ENCODE measurements around the gene FAM3A.

FAM3A gene

DNA sequence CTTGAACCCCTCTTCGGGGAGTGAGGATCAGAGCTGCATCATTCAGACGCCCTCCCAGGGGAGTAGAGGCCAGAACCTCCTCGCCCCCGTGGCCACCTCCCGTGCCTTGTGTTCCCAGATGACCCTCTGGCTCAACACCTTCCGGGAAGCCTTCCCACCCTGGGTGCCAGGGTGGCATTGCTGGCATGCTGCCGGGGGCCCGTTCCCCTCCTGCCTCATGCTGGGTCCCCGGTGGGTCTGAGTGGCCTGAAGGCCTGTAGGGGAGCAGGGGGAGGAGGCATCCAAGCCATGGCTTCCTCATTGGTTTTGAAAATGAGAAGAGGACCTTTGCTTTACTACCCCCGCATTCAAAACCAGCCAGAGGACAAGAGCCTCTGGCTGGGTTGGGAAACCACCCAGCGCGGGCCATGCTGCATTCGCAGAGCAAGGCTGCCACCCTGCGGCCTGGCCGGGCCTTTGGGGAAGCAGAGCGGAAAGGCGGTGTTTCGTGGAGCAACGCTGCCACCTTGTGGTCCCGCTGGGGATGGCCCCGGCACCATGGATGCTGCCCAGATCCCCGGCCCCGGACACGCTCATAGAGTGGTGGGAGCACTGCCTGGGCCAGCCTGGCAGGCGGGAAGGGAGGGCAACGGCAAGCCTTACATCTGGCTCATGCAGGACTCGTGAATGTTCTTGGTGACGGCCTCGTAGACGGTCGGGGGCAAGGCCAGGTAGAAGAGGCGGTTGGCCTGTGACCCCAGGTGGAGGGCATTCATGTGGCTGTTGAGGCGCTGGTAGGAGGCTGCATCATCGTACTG, 18.7 kb upstream of the FAM3A start:
- DNase-seq (ENCODE audit: low read depth in 2 of 2): peak; percentile 79 to 87

GRCh38 chrX:154532690-154533089, 16.7 kb upstream of the FAM3A start:
- DNase-seq (ENCODE audit: low read depth in 2 of 2): no peak

DNA sequence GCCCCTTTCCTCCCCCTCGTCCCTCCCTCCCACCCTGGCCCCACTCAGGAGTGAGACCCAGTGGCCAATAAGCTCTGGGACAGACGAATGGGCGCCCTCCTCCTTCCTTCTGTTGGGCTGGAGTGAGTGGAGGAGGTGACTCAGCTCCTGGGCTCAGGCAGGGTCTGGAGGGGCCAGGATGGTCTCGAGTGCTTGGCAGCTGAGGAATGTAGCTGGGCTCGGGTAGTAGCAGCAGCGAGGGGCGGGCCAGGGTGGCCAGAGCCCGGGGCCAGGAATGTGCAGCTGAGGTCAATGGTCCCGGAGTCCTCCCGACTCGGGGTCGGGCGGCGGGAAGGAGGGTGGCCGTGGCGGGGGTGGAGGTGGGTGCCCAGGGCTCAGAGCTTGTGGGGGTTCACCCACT, 15.6 kb upstream of the FAM3A start:
- DNase-seq (ENCODE audit: low read depth in 2 of 2): no peak

DNA sequence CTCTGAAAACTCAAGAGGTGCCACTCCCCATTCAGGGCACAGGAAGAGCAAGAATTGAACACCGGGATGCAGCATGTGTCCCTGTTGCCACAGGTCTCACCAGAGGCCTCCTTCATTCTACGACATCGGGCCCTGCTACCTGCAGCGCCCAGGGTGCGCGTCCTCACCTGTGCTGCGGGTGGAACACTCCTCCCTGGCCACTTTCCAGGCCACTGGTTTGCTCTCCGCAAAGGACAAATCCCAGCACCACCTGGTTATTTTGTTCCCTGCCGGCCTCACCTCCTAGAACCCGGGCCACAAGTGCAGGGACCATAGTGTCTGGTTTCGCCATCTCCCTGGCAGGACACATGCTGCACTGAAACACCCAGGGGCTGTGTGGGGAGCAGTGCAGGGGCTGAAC, 14.3 kb upstream of the FAM3A start:
- DNase-seq (ENCODE audit: low read depth in 2 of 2): no peak

- no peak for DNase-seq (ENCODE audit: low read depth in 2 of 2)
Observed at GRCh38 chrX:154529206-154529612, 13.2 kb upstream of the FAM3A start.

GRCh38 chrX:154526901-154527675, 11.1 kb upstream of the FAM3A start:
- DNase-seq (ENCODE audit: low read depth in 2 of 2): peak; percentile 40 to 56

DNA sequence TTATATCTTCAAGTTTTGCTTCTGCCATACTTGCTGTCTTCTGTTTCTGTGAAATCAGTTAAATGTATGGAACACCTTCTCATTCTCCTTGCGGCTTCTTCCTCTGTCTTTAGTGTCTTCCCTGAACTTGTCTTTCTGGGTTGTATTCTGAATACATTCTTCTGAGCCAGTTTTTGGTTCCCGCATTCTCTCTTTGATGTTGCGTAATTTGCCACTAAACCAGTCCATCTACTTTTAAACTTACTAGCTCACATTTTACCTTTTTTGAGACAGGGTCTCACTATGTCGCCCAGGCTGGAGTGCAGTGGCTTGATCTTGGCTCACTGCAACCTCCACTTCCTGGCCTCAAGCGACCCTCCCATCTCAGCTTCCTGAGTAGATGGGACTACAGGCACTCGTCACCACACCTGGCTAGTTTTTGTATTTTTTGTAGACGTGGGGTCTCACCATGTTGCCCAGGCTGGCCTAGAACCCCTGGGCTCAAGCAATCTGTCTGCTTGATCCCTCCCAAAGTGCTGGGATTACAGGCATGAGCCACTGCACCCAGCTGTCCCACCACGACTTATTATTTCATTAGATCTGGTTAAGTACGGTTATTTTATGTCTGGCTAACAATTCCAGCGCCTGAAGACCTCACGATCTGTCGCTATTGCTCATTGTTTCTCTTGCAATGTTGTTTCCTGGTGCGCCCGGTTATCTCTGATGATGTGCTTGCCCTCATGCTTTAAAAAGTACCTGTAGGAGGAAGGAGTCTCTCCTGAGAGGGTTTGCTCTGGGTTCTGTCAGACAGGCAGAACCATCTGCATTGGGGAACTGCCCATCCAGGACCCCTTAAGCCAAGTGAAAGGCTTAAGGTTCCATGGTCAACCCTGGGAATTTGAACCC, 9.8 kb upstream of the FAM3A start:
- no peak for DNase-seq (ENCODE audit: low read depth in 2 of 2)

- no peak for DNase-seq (ENCODE audit: low read depth in 2 of 2)
Observed at GRCh38 chrX:154519389-154519788, 3.4 kb upstream of the FAM3A start.

GRCh38 chrX:154517101-154517781, 1.2 kb upstream of the FAM3A start:
- no peak for DNase-seq (ENCODE audit: low read depth in 2 of 2)

DNA sequence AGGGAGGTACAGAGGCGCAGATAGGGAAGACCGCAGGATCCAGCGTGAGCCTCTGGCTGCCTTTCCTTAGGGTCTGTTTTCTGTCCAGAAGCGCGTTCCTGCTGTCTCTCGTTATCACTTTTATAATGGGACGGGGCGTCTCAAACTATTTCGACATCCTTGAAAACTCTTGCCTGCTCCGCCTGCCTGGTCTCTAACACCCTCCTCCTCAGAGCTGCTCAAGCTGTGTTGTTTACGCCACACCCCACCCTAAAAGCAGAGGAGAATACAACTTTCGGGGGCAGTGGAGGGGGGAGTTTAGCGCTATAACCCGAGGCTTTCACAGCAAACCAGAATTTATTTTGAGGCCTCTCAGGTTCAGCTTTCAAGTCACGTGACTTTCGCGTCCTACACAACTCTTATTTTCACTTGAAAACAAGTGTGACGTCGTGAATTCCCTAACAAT, 646 bp upstream of the FAM3A start:
- no peak for DNase-seq (ENCODE audit: low read depth in 2 of 2)

DNA sequence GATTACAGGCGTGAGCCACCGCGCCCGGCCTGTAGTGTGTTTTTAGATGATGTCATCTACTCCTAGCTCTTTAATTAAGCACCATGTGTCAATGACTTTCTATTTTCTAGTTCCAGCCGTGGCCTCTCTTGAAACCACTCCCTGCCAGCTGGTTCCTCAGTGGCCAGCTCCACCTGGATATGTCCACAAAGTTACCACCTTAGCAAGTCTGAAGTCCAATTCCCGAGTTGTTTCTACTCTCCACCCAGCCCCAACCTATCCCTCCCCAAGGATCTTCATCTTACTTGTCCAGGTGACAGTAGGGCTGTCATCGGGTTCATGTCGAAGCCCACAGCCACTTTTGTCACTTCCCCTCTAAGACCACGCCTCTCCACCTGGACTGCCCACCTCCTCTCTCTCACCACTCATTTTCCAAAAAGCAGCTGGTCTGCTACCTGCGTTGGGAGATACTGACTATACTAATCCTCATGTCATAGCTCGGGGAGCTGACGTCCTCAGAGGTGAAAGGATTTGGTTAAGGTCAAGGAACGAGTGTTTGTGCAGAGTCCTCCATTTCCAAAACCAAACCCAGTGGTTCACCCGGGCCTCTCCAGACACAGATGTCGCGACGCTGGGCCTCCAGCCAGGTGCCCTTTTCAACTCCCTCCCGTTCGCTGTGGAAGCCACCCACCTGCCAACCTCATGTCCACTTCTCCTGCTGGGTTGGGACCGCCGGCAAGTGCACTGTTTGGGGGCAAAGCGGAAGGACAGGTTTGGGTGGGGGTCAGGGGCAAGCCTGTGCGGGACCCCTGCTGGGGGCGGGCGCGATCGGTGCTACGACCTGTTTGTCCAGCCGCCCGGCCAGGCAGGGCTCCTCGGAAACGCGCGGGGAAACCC, 704 bp downstream of the FAM3A start:
- peak in 1 of 2 donors; percentile 16 for DNase-seq (ENCODE audit: low read depth in 2 of 2)

GRCh38 chrX:154513716-154514115, 2.3 kb downstream of the FAM3A start:
- no peak for DNase-seq (ENCODE audit: low read depth in 2 of 2)

DNA sequence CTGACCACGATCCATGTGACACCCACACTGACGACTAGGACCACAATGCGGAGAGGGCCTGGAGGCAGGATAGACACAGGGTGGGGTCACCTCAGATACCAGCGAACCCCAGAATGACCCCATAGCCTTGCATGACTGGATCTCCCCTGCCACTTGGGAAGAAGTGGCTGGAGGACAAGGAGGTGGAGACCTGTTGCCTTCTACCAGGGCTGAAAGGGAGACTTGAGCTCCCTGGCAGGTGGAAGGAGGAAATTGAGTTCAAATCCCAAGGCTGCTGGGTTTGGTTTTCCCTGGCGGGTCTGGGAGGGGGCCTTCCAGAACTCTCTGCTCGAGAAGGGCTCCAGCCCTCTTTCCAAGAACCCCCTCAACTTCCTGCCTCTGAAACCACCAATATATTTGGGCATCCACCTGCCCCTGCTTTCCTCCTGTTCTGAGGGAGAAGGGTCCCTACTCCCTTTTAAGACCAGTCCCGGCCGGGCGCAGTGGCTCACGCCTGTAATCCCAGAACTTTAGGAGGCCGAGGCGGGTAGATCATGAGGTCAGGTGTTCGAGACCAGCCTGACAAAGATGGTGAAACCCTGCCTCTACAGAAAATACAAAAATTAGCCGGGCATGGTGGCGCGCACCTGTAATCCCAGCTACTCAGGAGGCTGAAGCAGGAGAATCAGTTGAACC, 3.0 kb downstream of the FAM3A start:
- DNase-seq (ENCODE audit: low read depth in 2 of 2): no peak

DNA sequence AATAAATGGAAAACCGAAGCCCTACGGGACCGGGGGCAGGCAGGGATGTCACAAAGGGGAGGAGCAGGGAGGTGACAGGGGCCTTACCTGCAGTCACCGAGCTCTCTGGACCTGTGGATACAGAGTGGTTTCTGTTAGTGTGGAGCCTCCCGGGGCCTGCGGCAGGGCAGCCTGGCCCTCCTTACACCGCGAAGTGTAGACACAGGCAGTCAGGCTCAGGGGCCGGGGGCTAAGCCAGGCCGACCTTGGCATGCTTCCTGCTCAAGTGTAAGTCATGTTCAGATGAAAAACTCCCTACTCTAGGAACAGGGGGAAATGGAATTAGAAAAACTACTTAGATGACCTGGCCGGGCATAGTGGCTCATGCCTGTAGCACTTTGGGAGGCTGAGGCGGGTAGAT, 4.3 kb downstream of the FAM3A start:
- DNase-seq (ENCODE audit: low read depth in 2 of 2): no peak

- DNase-seq (ENCODE audit: low read depth in 2 of 2): no peak
Observed at GRCh38 chrX:154509455-154509854, 6.6 kb downstream of the FAM3A start.

DNA sequence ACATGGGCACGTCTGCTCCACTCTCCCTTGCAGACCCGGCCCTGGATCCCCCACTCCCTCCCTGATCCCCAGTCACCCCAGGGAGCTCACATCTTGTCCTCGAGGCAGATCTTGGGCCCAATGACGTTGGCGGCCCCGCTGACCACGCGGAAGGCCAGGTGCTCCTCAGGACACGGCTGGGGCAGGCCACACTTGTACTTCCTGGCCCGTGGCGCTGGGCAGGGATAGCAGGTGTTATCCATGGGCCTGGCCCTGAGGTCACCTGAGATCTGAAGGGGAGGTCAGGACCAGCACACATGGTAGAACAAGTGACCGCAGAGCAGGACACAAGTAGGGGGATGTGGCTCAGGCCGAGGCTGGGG, 7.7 kb downstream of the FAM3A start:
- DNase-seq (ENCODE audit: low read depth in 2 of 2): no peak

DNA sequence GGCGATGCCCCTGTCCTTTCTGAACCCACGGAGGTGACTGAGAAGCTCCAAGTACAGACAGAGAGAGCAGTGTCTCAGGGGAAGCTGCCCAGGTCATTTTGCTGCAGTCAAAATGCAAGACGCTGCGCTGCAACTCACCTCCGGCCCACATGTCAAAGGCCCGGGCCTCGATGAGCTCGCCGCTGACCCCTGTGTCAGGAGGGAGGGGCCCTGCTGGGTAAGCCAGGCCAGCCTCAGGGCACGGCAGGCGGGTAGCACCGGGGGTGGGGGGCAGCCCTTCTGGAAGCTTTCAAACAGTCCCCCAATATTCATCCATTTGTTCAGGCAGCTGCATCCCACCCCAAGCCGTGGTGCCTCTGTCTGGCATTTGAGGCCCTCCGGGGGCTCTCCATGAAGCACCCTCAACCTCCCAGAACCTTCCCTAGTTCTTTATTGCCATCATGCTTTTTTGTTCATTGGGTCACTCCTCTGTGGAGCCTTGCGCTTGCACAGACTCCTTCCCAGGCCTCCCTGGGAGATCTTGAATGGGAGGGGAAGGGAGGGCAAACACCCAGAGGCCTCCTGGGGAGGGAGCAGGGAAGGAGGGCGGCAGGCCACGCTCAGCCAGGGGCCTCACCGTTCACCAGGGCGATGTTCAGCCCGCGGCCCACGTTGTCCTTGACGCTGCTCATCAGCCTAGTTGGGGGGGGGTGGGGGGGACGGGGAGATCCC, 8.2 kb downstream of the FAM3A start:
- no peak for DNase-seq (ENCODE audit: low read depth in 2 of 2)

DNA sequence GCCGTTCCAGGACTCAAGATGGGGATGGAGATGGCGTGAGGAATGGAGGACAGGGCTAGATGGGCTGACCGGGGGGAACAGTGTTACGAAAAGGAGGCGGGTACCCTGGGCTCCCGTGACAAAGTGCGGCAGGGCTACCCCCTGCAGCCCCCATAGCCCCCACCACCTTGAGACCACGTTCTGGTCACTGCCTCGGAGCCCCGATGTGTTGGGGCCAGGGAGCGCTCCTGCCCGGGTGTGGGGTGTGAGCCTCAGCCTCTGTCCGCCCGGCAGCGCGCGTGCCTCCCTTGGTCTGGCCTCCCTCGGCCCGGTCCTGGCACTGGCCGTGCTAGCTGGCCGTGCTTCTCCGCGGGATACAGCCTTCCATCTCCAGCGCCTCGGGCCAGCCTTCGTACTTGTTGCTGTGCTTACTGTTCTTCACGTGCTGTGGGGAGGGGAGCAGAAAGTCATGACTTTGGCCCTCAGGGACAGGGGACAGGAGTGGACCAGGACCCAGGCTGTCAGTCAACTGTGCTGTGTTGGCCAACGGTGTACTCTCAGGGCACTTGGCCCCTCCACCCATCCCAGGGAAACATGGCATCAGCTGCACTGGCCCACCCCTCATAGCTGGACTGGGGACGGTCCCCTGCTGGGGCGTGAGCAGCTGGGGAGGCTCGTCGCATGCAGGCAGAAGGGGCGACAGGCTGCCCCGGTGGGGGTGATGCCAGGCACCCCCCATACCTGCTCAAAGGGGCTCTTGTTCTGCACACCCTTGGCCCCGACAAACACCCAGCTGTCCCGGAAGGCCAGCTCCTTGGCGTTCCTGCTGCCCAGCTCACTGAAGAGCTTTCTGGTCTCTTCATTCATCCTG, 9.3 kb downstream of the FAM3A start:
- DNase-seq (ENCODE audit: low read depth in 2 of 2): no peak
